ENCODE data around the gene MAPK11.

Gene MAPK11

GRCh38 chr22:50221410-50222300 is 48.5 kb downstream of the MAPK11 start:
- DNase-seq (ENCODE audit: low spot score): no peak

- no peak for DNase-seq (ENCODE audit: low spot score)
These were observed 49.4 kb downstream of the MAPK11 start for GRCh38 chr22:50220603-50221409.

- DNase-seq (ENCODE audit: low spot score): no peak
These were observed 50.2 kb downstream of the MAPK11 start for GRCh38 chr22:50219800-50220602.

DNA sequence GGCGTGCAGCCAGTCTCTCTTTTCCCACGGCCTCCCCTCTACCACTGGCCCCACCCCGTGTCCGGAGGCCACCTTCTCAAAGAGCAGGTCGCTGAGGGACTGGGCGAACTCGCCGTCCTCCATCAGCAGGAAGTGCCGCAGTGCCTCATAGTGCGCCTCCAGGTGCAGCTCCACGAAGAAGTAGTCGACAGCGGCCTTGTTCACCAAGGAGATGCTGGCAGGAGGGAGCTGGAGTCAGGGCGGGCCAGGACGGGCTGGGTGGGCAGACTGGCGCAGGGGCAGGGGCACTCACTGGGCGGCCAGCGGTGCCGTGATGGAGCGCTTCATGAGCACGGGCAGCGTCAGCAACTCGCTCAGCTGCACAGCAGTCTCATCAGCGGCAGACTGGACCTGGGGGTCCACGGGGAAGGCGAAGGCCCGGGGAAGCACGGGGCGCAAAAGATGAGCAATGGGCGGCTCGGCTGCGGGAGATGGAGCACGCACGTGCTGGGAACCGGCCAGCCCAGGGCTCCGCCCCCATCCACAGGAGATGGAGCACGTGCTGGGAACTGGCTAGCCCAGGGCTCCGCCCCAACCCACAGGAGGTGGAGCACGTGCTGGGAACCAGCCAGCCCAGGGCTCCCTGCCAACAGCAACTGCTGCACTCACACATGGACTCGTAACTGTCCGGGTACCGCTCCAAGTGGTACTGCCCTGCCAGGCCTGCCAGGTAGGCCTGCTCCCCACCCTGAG is 51.0 kb downstream of the MAPK11 start:
- no peak for DNase-seq (ENCODE audit: low spot score)

DNA sequence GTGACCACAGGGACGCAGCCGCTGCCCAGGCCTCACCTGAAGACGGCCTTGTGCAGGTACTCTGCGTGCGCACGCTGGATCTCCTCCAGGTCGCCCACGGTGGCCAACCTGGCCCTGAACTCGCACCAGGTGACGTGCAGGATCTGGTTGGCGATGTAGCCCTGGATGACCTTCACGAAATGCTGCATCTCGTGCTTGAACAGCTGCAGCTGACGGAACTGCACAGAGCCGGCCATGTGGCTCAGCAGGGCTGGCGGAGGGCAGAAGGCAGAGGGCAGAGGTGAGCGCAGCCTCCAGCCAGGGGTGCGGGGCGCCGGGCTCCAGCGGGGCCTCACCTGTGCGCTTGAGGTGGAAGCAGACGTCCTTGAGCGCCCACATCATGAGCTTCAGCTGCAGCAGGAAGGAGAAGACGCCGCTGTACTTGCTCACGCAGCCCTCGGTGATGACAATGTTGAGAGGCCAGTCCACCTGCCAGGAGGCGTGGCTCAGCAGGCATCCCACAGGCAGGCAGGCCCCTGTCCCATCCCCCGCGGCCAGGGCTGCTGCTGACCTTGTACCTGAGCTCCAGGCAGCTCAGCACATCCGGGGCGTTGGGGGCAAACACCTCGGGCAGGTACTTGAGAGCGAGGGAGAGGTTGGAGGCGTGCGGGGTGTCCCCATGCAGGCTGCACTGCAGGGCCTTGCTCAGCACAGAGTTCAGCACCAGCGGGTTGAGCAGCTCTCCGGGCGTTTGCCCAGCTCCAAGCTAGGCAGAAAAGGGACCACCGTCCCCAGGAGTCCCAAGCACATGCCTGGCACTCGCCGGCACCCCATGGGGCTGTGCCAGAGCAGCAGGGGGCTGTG is 51.8 kb downstream of the MAPK11 start:
- no peak for DNase-seq (ENCODE audit: low spot score)

GRCh38 chr22:50217543-50218152 is 52.5 kb downstream of the MAPK11 start:
- no peak for DNase-seq (ENCODE audit: low spot score)

DNA sequence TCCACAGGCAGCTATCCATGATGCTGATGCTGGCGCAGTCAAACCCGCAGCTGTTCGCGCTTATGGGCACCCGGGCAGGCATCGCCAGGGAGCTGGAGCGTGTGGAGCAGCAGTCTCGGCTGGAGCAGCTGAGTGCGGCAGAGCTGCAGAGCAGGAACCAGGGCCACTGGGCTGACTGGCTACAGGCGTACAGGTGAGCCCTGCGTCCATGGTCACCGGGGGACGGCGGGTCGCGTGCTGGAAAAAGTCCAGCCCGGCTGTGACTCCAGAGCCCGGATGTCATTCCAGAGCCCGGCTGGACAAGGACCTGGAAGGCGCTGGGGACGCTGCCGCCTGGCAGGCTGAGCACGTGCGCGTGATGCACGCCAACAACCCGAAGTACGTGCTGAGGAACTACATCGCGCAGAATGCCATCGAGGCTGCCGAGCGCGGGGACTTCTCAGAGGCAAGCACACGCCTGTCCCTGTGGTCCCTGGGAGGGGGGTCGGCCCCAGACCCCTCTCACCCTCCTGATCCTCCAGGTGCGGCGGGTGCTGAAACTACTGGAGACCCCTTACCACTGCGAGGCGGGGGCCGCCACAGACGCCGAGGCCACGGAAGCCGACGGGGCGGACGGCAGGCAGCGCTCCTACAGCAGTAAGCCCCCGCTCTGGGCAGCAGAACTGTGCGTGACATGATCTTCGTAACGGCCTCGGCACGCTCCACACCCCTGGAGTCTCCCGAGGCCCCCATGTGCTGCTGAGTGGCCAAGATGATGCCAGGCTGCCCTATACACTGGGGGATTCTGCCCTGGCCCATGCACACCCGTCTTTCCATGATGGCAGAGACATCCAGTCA is 53.3 kb downstream of the MAPK11 start:
- DNase-seq (ENCODE audit: low spot score): no peak

DNA sequence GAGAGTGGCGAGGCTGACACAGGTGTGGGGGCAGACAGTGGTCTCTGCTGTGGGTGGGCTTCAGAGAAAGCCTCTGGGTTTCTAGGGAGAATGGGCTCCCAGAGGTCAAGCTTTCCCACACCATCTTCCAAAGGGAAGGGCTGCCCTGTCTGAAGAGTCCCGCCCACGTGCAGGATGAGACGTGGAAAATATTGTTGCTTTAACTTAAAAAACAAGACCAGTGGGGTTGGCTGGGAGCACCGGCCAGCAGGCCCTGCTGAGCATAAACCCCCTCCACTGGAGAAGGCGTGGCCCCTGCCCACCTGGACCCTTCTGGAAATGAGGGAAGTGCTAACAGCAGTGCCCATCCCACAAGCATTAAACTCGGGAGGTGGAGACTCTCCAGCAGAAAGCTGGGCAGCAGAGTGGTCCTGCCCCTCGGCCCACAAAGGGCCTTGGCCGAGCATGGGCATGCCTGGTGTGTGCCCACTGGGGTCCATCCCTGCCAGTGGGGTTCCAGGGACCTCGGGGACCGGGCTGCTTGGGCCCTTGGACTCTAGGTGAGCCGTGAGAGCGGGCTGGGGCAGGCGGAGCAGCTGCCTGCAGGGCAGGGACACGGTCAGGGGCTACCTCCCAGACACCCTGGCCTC is 54.0 kb downstream of the MAPK11 start:
- no peak for DNase-seq (ENCODE audit: low spot score)

- no peak for DNase-seq (ENCODE audit: low spot score)
These were observed 54.7 kb downstream of the MAPK11 start for GRCh38 chr22:50215297-50216054.
